Measurements from ENCODE around the gene MATCAP1. TPM values are rescaled to one million over a fixed set of nuclear protein-coding genes. Genes with fewer than 3 reads are reported as not detected.

MATCAP1 gene
- total RNA-seq, 4 donors from 2014 or later = 6.7 to 37.4 (median 19.2) TPM

DNA sequence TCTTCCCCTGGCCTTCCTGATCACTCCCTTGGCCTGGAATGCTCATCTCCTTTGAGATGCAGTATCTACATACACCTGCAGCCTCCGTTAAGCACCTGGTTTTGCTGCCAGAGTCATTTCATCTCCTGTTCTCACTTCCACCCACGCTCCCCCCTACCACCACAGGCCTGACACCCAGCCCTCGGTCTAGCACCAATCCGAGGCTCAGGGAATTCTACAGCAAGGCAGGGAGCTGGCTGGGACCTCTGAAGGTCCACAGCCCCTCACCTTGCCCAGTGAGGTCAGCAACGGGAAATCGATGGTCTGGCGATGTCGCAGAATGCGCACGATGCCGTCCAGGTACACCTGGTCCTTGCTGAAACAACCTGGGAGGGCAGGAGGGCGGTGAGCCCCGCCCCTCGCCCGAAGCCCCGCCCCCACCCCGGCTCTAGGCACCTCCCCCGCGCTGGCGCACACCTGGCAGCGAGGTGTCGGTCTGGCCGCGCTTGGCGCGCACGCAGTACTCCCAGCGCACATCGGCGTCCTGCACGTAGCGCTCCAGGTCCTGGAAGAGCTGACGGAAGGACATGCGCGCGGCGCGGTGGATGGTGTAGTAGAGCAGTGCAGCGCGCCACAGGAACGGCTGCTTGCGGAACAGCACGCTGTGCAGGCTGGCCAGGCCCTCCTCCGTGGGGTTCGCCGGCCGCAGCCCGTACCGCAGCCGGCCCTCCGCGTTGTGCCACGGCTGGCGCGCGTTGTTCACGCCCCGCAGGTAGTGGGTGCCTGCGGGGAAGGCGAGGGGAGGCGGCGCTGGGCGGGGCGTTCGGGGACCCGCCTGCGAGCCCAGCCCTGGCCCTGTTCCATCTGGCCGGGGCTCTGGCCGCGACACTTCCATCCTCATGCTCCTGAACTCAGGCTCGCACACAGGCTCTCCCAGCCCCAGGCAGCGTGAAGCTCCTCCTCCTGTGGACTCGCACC lies 5.7 kb downstream of the MATCAP1 start:
- H3K9me3 ChIP-seq = no peaks in the 10 kb centered on the region
- ATAC-seq = peak; percentile 32
- no peaks in the 10 kb centered on the region for H3K27me3 ChIP-seq
- H3K4me3 ChIP-seq = peak overlapping the region; percentile 18 to 53
- 0 to 22% methylated on average over 1 to 4 of the region's 73 CpGs for WGBS, 2 donors (ENCODE audit: low coverage in 1 of 2)
- H3K4me1 ChIP-seq = peaks cover 2 to 96% (median 25%) of the 10 kb centered on the region in 3 donors
- H3K36me3 ChIP-seq = peaks cover 0 to 17% of the 10 kb centered on the region in 2 donors
- TF ChIP-seq POLR2AphosphoS5 (IDR thresholded peaks at IDR 0.05) = peak; percentile 44
- no peak for TF ChIP-seq EP300 (IDR thresholded peaks at IDR 0.05)
- TF ChIP-seq, protein P1, sequence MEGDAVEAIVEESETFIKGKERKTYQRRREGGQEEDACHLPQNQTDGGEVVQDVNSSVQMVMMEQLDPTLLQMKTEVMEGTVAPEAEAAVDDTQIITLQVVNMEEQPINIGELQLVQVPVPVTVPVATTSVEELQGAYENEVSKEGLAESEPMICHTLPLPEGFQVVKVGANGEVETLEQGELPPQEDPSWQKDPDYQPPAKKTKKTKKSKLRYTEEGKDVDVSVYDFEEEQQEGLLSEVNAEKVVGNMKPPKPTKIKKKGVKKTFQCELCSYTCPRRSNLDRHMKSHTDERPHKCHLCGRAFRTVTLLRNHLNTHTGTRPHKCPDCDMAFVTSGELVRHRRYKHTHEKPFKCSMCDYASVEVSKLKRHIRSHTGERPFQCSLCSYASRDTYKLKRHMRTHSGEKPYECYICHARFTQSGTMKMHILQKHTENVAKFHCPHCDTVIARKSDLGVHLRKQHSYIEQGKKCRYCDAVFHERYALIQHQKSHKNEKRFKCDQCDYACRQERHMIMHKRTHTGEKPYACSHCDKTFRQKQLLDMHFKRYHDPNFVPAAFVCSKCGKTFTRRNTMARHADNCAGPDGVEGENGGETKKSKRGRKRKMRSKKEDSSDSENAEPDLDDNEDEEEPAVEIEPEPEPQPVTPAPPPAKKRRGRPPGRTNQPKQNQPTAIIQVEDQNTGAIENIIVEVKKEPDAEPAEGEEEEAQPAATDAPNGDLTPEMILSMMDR (IDR thresholded peaks at IDR 0.05) = peak in 3 of 4 experiments; percentile 29 to 45 (median 40)
- TF ChIP-seq POLR2A (IDR thresholded peaks at IDR 0.05) = peak in 1 of 2 donors; percentile 27
- peak overlapping the region in 3 of 4 donors; percentile 56 to 75 (median 74) for H3K27ac ChIP-seq

DNA sequence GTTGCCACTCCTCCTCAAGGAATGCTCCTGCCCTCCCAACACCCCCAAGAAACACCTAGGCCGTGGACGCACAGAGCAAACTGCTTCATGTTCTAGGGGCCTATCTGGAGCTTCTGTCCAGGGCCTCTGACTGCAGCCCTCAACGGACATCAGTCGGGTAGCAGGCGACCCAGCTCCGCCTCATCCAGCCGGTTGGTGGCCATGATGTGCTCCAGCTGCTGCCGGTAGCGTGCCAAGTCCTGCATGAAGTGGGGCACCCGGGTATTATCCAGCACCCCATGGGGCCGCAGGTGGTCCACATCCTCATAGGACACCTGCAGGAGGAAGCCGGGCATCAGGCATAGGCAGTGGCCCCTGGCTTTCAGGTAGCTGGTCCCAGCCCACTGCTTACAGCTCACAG lies 7.1 kb downstream of the MATCAP1 start:
- no peaks in the 10 kb centered on the region for H3K27me3 ChIP-seq
- H3K36me3 ChIP-seq = peaks cover 0 to 17% of the 10 kb centered on the region in 2 donors
- ATAC-seq = no peak
- TF ChIP-seq EP300 (IDR thresholded peaks at IDR 0.05) (no peak), POLR2AphosphoS5 (IDR thresholded peaks at IDR 0.05) (no peak), POLR2A (IDR thresholded peaks at IDR 0.05) (no peak)
- TF ChIP-seq, protein P1 (IDR thresholded peaks at IDR 0.05) = no peak
- no peak overlapping the region for H3K27ac ChIP-seq
- H3K9me3 ChIP-seq = no peaks in the 10 kb centered on the region
- H3K4me3 ChIP-seq = no peak overlapping the region
- 88% methylated on average over 5 of the region's 12 CpGs; no CpG with 5 or more reads in 1 of the 2 donors for WGBS, 2 donors (ENCODE audit: low coverage in 1 of 2)
- peaks cover 2 to 96% (median 25%) of the 10 kb centered on the region in 3 donors for H3K4me1 ChIP-seq

DNA sequence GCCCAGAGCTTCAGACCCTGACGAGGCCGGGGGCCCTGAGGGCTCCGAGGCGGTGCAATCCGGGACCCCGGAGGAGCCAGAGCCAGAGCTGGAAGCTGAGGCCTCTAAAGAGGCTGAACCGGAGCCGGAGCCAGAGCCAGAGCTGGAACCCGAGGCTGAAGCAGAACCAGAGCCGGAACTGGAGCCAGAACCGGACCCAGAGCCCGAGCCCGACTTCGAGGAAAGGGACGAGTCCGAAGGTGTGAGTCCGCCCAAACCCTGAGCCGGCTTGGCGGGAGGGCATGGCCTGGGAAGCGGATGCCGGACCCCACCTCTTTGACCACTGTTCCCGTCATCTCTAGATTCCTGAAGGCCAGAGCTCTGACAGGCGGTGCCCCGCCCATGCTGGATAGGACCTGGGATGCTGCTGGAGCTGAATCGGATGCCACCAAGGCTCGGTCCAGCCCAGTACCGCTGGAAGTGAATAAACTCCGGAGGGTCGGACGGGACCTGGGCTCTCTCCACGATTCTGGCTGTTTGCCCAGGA lies 9.0 kb downstream of the MATCAP1 start:
- Histone ChIP-seq H3K27ac (peak overlapping the region; percentile 72 to 97 (median 93)), H3K4me3 (peak overlapping the region; percentile 13 to 57), H3K9me3 (no peaks in the 10 kb centered on the region), H3K36me3 (peaks cover 0 to 17% of the 10 kb centered on the region in 2 donors), H3K27me3 (no peaks in the 10 kb centered on the region), H3K4me1 (peaks cover 2 to 96% (median 31%) of the 10 kb centered on the region in 3 donors)
- WGBS, 2 donors (ENCODE audit: low coverage in 1 of 2) = 0 to 100% methylated on average over 1 of the region's 31 CpGs
- TF ChIP-seq, protein P1 (IDR thresholded peaks at IDR 0.05) = no peak
- ATAC-seq = no peak

DNA sequence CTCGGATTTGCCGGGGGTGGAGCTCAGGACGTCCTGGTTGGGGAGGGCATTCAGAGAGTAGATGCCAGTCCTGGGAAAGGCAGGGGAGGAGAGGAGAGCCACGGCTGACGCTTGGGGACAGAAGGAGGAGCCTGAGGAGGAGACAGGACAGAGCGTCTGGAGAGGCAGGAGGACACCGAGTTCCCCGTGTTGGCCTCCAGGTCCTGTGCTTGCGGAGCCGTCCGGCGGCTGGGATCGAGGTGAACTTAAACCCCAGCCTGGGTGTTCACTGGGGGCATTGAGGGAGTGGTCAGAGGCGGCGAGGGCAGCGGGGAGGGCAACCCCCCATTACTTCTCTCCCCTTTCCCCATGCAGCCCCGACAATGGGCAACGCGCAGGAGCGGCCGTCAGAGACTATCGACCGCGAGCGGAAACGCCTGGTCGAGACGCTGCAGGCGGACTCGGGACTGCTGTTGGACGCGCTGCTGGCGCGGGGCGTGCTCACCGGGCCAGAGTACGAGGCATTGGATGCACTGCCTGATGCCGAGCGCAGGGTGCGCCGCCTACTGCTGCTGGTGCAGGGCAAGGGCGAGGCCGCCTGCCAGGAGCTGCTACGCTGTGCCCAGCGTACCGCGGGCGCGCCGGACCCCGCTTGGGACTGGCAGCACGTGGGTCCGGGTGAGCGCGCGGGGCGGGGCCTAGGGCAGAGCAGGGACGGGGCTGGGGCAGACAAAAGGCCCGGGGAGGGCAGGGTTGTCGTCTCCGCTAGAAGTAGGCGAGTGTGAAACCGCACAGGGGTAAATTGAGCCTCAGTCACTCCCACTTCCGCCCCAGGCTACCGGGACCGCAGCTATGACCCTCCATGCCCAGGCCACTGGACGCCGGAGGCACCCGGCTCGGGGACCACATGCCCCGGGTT lies 9.7 kb downstream of the MATCAP1 start:
- peak; percentile 81 for ATAC-seq
- Histone ChIP-seq H3K27me3 (no peaks in the 10 kb centered on the region), H3K4me1 (peaks cover 2 to 96% (median 38%) of the 10 kb centered on the region in 3 donors), H3K9me3 (no peaks in the 10 kb centered on the region), H3K4me3 (peak overlapping the region; percentile 13 to 57), H3K36me3 (peaks cover 0 to 17% of the 10 kb centered on the region in 2 donors), H3K27ac (peak overlapping the region; percentile 72 to 97 (median 93))
- 0 to 1% methylated on average over 2 to 14 of the region's 71 CpGs for WGBS, 2 donors (ENCODE audit: low coverage in 1 of 2)
- TF ChIP-seq POLR2AphosphoS5 (IDR thresholded peaks at IDR 0.05) (peak; percentile 89), POLR2A (IDR thresholded peaks at IDR 0.05) (peak; percentile 67 to 74), EP300 (IDR thresholded peaks at IDR 0.05) (no peak)
- TF ChIP-seq, protein P1 (IDR thresholded peaks at IDR 0.05) = peak in 3 of 4 experiments; percentile 36 to 65 (median 38)
